ENCODE results near the gene KCNN1.

GRCh38 chr19:17999684-18000479 lies 33.0 kb downstream of the KCNN1 start:
- TF ChIP-seq CTCF (IDR thresholded peaks at IDR 0.05), result no peak
- TF ChIP-seq ZFX (IDR thresholded peaks at IDR 0.05; ENCODE audit: borderline replicate concordance), result no peak
